GM12878 (cell line): Measurements from ENCODE around the gene ATP13A4.

Source experiments
- CTCF ChIP-seq, 3 experiments: IDR thresholded peaks in 2 of 3; conservative IDR thresholded peaks in 1 of 3; 2 replicates each; pipeline ENCODE4 v1.5.1; 2011; ENCODE audit warnings: low read depth in 3 of 3, low read length in 3 of 3, mild to moderate bottlenecking in 3 of 3, control low read depth in 2 of 3, moderate library complexity in 2 of 3, inconsistent platforms in 1 of 3, mixed read lengths in 1 of 3; ENCODE audit not compliant: control insufficient read depth in 2 of 3, insufficient read depth in 1 of 3; ENCODE audit errors: extremely low read depth in 1 of 3
- NFIC ChIP-seq: IDR thresholded peaks from 2 replicates; pipeline ENCODE4 v1.6.1; 2012; ENCODE audit warnings: low read depth, mild to moderate bottlenecking, inconsistent platforms, low read length, moderate library complexity
- NR2C2 ChIP-seq: IDR thresholded peaks from 2 replicates; pipeline ENCODE4 v1.6.1; 2011; ENCODE audit warnings: borderline replicate concordance, low read depth; ENCODE audit not compliant: control insufficient read depth, insufficient read length
- NRF1 ChIP-seq: conservative IDR thresholded peaks from 2 replicates; pipeline ENCODE4 v1.6.1; 2011; ENCODE audit warnings: mild to moderate bottlenecking, low read depth, low read length, improper control_type of control experiment
- POLR2A ChIP-seq: IDR thresholded peaks from 2 replicates; pipeline ENCODE4 v1.6.1; 2011; ENCODE audit warnings: low read depth, mild to moderate bottlenecking, low read length
- SMC3 ChIP-seq: IDR thresholded peaks from 2 replicates; pipeline ENCODE4 v1.6.1; 2011; ENCODE audit warnings: low read length, improper control_type of control experiment, borderline replicate concordance
- SP1 ChIP-seq: IDR thresholded peaks from one replicate; pipeline ENCODE4 v1.6.1; 2011; ENCODE audit warnings: low read depth, low read length

- TF ChIP-seq SMC3 (no peak), POLR2A (no peak), NFIC (no peak), CTCF (IDR thresholded peaks at IDR 0.05 in 2 of 3, conservative IDR thresholded peaks at IDR 0.05 in 1 of 3; ENCODE audit: control insufficient read depth in 2 of 3, extremely low read depth in 1 of 3, insufficient read depth in 1 of 3, low read depth in 3 of 3, low read length in 3 of 3) (no peak), NRF1 (no peak), NR2C2 (no peak), SP1 (no peak)
These were observed 43.5 kb upstream of the ATP13A4 start for GRCh38 chr3:193598202-193598601.
